Spinal cord (tissue), 10 donors: Measurements from ENCODE around the gene TNFSF9. TPM values are rescaled to one million over a fixed set of nuclear protein-coding genes. Genes with fewer than 3 reads are reported as not detected.

Experiments
- DNase-seq, 6 donors: peaks; one replicate each; pipeline versions ENCODE4 v3.0.0 to v3.0.0-alpha.2; 2013 to 2015; ENCODE audit warnings: low spot score in 6 of 6, low read depth in 4 of 6
- H3K27ac ChIP-seq: one replicate; pipeline ENCODE4 v1.5.1; 2013; ENCODE audit warnings: low read depth, low read length, control low read depth
- H3K27me3 ChIP-seq: one replicate; pipeline ENCODE4 v1.6.1; 2013; ENCODE audit warnings: low read length; ENCODE audit not compliant: control insufficient read depth, insufficient read depth
- H3K36me3 ChIP-seq: one replicate; pipeline ENCODE4 v1.6.1; 2013; ENCODE audit warnings: low read length; ENCODE audit not compliant: control insufficient read depth, insufficient read depth
- H3K4me1 ChIP-seq: one replicate; pipeline ENCODE4 v1.6.1; 2013; ENCODE audit warnings: low read length; ENCODE audit not compliant: control insufficient read depth, insufficient read depth
- H3K4me3 ChIP-seq: one replicate; pipeline ENCODE4 v1.5.1; 2013; ENCODE audit warnings: low read depth, low read length, control low read depth
- H3K9me3 ChIP-seq: one replicate; pipeline ENCODE4 v1.6.1; 2013; ENCODE audit warnings: low read length; ENCODE audit not compliant: control insufficient read depth, insufficient read depth
- WGBS: methylation state at CpG from one replicate; pipeline ENCODE4 v1.1.5; 2013; ENCODE audit warnings: missing lambda C conversion rate; ENCODE audit not compliant: insufficient coverage; 5-methylcytosine and 5-hydroxymethylcytosine counted together
- polyA plus RNA-seq, 2 donors: library from polyadenylated mRNA; unstranded; fragments of 120-200 nt; gene quantifications; one replicate each; pipeline ENCODE4 v1.2.1, GENCODE V29; 2013; ENCODE audit not compliant: insufficient read length in 2 of 2
- total RNA-seq, 2 donors: library from RNA; depleted of rRNA in 1 of 2; stranded (reverse); fragments of 120-200 nt in 1 of 2; fragments of >200 nt in 1 of 2; gene quantifications; one replicate each; pipeline versions ENCODE4 v1.2.3 to v1.2.4, GENCODE V29; 2013 to 2014
- donor health status: healthy.

The TNFSF9 gene
- total and polyA plus RNA-seq, 4 donors: 1.5 to 6.8 (median 4.8) TPM

- no peak overlapping the region for H3K27ac ChIP-seq
Measured at GRCh38 chr19:6531163-6531955, 533 bp downstream of the TNFSF9 start.

GRCh38 chr19:6531956-6532243 lies 1.1 kb downstream of the TNFSF9 start:
- Histone ChIP-seq H3K4me3 (no peak overlapping the region), H3K4me1 (peaks cover 31% of the 10 kb centered on the region), H3K27me3 (peaks cover 25% of the 10 kb centered on the region), H3K36me3 (peaks cover 6% of the 10 kb centered on the region), H3K9me3 (no peaks in the 10 kb centered on the region), H3K27ac (no peak overlapping the region)
- WGBS: 50% methylated on average over 5 of the region's 5 CpGs
- DNase-seq: no peak

More at GRCh38 chr19:6531163-6531955, 533 bp downstream of the TNFSF9 start:
- Histone ChIP-seq H3K4me1 (peaks cover 31% of the 10 kb centered on the region), H3K27me3 (peaks cover 25% of the 10 kb centered on the region), H3K4me3 (peak overlapping the region; percentile 71), H3K36me3 (peaks cover 6% of the 10 kb centered on the region), H3K9me3 (no peaks in the 10 kb centered on the region)
- DNase-seq: no peak
- 9% methylated on average over 41 of the region's 57 CpGs for WGBS

GRCh38 chr19:6532244-6532999 lies 1.6 kb downstream of the TNFSF9 start:
- H3K9me3 ChIP-seq: no peaks in the 10 kb centered on the region
- H3K36me3 ChIP-seq: peaks cover 6% of the 10 kb centered on the region
- DNase-seq: no peak
- no peak overlapping the region for H3K4me3 ChIP-seq
- WGBS: 58% methylated on average over 26 of the region's 31 CpGs
- H3K27ac ChIP-seq: no peak overlapping the region
- H3K27me3 ChIP-seq: peaks cover 25% of the 10 kb centered on the region
- peaks cover 31% of the 10 kb centered on the region for H3K4me1 ChIP-seq

GRCh38 chr19:6533000-6533328 lies 2.1 kb downstream of the TNFSF9 start:
- DNase-seq: no peak
- no peak overlapping the region for H3K27ac ChIP-seq
- 24% methylated on average over 3 of the region's 3 CpGs for WGBS
- peaks cover 31% of the 10 kb centered on the region for H3K4me1 ChIP-seq
- H3K36me3 ChIP-seq: peaks cover 6% of the 10 kb centered on the region
- no peaks in the 10 kb centered on the region for H3K9me3 ChIP-seq
- H3K27me3 ChIP-seq: peaks cover 25% of the 10 kb centered on the region
- no peak overlapping the region for H3K4me3 ChIP-seq

GRCh38 chr19:6533746-6534418 lies 3.1 kb downstream of the TNFSF9 start:
- peaks cover 6% of the 10 kb centered on the region for H3K36me3 ChIP-seq
- peaks cover 26% of the 10 kb centered on the region for H3K4me1 ChIP-seq
- H3K27me3 ChIP-seq: peaks cover 25% of the 10 kb centered on the region
- no peak for DNase-seq
- H3K27ac ChIP-seq: no peak overlapping the region
- H3K4me3 ChIP-seq: no peak overlapping the region
- 7% methylated on average over 9 of the region's 11 CpGs for WGBS
- H3K9me3 ChIP-seq: no peaks in the 10 kb centered on the region

GRCh38 chr19:6534451-6535093 lies 3.7 kb downstream of the TNFSF9 start:
- WGBS: 40% methylated on average over 38 of the region's 40 CpGs
- Histone ChIP-seq H3K9me3 (no peaks in the 10 kb centered on the region), H3K4me3 (no peak overlapping the region), H3K4me1 (peaks cover 22% of the 10 kb centered on the region), H3K27ac (no peak overlapping the region), H3K27me3 (peaks cover 25% of the 10 kb centered on the region), H3K36me3 (peaks cover 6% of the 10 kb centered on the region)
- DNase-seq: no peak

GRCh38 chr19:6535558-6536137 lies 4.8 kb downstream of the TNFSF9 start:
- Histone ChIP-seq H3K36me3 (peaks cover 6% of the 10 kb centered on the region), H3K9me3 (no peaks in the 10 kb centered on the region), H3K4me3 (no peak overlapping the region), H3K27ac (no peak overlapping the region), H3K27me3 (peaks cover 25% of the 10 kb centered on the region), H3K4me1 (peaks cover 21% of the 10 kb centered on the region)
- DNase-seq: no peak
- 95% methylated on average over 3 of the region's 10 CpGs for WGBS

GRCh38 chr19:6539514-6539913 lies 8.7 kb downstream of the TNFSF9 start:
- Histone ChIP-seq H3K27ac (no peak overlapping the region), H3K27me3 (peaks cover 4% of the 10 kb centered on the region), H3K36me3 (peaks cover 5% of the 10 kb centered on the region), H3K4me3 (no peak overlapping the region), H3K9me3 (no peaks in the 10 kb centered on the region), H3K4me1 (peaks cover 4% of the 10 kb centered on the region)
- DNase-seq: no peak
- 90% methylated on average over 4 of the region's 6 CpGs for WGBS

- Histone ChIP-seq H3K4me1 (no peaks in the 10 kb centered on the region), H3K27ac (no peak overlapping the region), H3K36me3 (no peaks in the 10 kb centered on the region), H3K27me3 (no peaks in the 10 kb centered on the region), H3K4me3 (no peak overlapping the region), H3K9me3 (no peaks in the 10 kb centered on the region)
- DNase-seq: no peak
- 100% methylated on average over 7 of the region's 13 CpGs for WGBS
Measured at GRCh38 chr19:6540918-6541689, 10.3 kb downstream of the TNFSF9 start.
